DND-41 (cell line): ENCODE measurements around the gene RPL32.

Experiments
- ATAC-seq: fragments of 200-7000 bp; cut with Tn5 transposase; 3 replicates; pipeline ENCODE4 v1.9.1; 2021; ENCODE audit warnings: low read depth; ENCODE audit not compliant: insufficient read depth
- DNase-seq: peaks from one replicate; pipeline ENCODE4 v3.0.0-alpha.2; 2020
- H2AFZ ChIP-seq: 2 replicates; pipeline ENCODE4 v1.6.0; 2012; ENCODE audit warnings: low read depth, low read length
- H3K27ac ChIP-seq: 2 replicates; pipeline ENCODE4 v1.5.1; 2012; ENCODE audit warnings: low read length, inconsistent platforms
- H3K27me3 ChIP-seq: fragments of 200-600 bp; sonication (generic); 2 replicates; pipeline ENCODE4 v1.6.0; 2012; ENCODE audit warnings: low read length, mild to moderate bottlenecking, inconsistent platforms; ENCODE audit not compliant: insufficient read depth, poor library complexity
- H3K36me3 ChIP-seq: 2 replicates; pipeline ENCODE4 v1.5.1; 2012; ENCODE audit warnings: low read length, inconsistent platforms; ENCODE audit not compliant: insufficient read depth
- H3K4me1 ChIP-seq: 2 replicates; pipeline ENCODE4 v1.5.1; 2012; ENCODE audit warnings: mild to moderate bottlenecking, low read length; ENCODE audit not compliant: insufficient read depth
- H3K4me2 ChIP-seq: 2 replicates; pipeline ENCODE4 v1.6.0; 2012; ENCODE audit warnings: mild to moderate bottlenecking, moderate library complexity, low read length, inconsistent platforms; ENCODE audit not compliant: insufficient read depth
- H3K4me3 ChIP-seq, 2 experiments: fragments of 200-600 bp in 1 of 2; shearing (Covaris generic) in 1 of 2; 2 replicates each; pipeline ENCODE4 v1.5.1; 2012 to 2016; ENCODE audit warnings: inconsistent platforms in 2 of 2, low read length in 2 of 2, mild to moderate bottlenecking in 2 of 2, low read depth in 1 of 2, moderate library complexity in 1 of 2
- H3K79me2 ChIP-seq: 2 replicates; pipeline ENCODE4 v1.6.0; 2012; ENCODE audit warnings: low read length, inconsistent platforms; ENCODE audit not compliant: insufficient read depth
- H3K9ac ChIP-seq: 2 replicates; pipeline ENCODE4 v1.6.0; 2012; ENCODE audit warnings: low read depth, mild to moderate bottlenecking, inconsistent platforms, low read length, moderate library complexity
- H3K9me3 ChIP-seq: 2 replicates; pipeline ENCODE4 v1.5.1; 2012; ENCODE audit warnings: low read length, moderate library complexity, mild to moderate bottlenecking, inconsistent platforms; ENCODE audit not compliant: insufficient read depth, severe bottlenecking
- H4K20me1 ChIP-seq: 2 replicates; pipeline ENCODE4 v1.6.0; 2012; ENCODE audit warnings: low read length; ENCODE audit not compliant: insufficient read depth
- EZH2 ChIP-seq: IDR thresholded peaks from 3 replicates; pipeline ENCODE4 v1.6.1; 2012; ENCODE audit warnings: borderline replicate concordance, low read depth, mild to moderate bottlenecking, moderate library complexity, low read length, inconsistent platforms; ENCODE audit not compliant: severe bottlenecking
- TF ChIP-seq, protein P1 (sequence below): IDR thresholded peaks from 2 replicates; pipeline ENCODE4 v1.5.1; 2012; ENCODE audit warnings: borderline replicate concordance, low read length, moderate library complexity, mild to moderate bottlenecking; ENCODE audit not compliant: poor library complexity, severe bottlenecking; ENCODE audit errors: extremely low read depth

Gene RPL32

DNA sequence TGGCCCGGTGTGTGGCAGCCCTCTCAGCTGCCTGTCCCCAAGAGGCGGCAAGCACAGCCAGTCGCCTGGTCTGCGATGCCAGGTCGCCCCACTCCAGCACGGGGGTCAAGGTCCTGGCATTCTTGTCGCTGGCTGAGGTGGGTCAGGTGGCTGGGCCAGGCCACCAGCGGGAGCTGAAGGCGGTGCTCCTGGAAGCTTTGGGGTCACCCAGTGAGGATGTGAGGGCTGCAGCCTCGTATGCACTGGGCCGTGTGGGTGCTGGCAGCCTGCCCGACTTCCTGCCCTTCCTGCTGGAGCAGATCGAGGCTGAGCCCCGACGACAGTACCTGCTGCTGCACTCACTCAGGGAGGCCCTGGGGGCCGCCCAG lies 24.0 kb downstream of the RPL32 start:
- no peaks in the 10 kb centered on the region for H3K9me3 ChIP-seq
- no peak for TF ChIP-seq EZH2
- TF ChIP-seq, protein P1, sequence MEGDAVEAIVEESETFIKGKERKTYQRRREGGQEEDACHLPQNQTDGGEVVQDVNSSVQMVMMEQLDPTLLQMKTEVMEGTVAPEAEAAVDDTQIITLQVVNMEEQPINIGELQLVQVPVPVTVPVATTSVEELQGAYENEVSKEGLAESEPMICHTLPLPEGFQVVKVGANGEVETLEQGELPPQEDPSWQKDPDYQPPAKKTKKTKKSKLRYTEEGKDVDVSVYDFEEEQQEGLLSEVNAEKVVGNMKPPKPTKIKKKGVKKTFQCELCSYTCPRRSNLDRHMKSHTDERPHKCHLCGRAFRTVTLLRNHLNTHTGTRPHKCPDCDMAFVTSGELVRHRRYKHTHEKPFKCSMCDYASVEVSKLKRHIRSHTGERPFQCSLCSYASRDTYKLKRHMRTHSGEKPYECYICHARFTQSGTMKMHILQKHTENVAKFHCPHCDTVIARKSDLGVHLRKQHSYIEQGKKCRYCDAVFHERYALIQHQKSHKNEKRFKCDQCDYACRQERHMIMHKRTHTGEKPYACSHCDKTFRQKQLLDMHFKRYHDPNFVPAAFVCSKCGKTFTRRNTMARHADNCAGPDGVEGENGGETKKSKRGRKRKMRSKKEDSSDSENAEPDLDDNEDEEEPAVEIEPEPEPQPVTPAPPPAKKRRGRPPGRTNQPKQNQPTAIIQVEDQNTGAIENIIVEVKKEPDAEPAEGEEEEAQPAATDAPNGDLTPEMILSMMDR = no peak
- H3K4me3 ChIP-seq = no peak overlapping the region
- DNase-seq = no peak
- H4K20me1 ChIP-seq = no peaks in the 10 kb centered on the region
- peaks cover 69% of the 10 kb centered on the region for H3K36me3 ChIP-seq
- no peaks in the 10 kb centered on the region for H3K4me1 ChIP-seq
- no peak overlapping the region for H3K27ac ChIP-seq
- no peak overlapping the region for H2AFZ ChIP-seq
- no peak overlapping the region for H3K4me2 ChIP-seq
- ATAC-seq = no peak
- no peak overlapping the region for H3K9ac ChIP-seq
- H3K27me3 ChIP-seq = no peaks in the 10 kb centered on the region
- H3K79me2 ChIP-seq = no peaks in the 10 kb centered on the region

DNA sequence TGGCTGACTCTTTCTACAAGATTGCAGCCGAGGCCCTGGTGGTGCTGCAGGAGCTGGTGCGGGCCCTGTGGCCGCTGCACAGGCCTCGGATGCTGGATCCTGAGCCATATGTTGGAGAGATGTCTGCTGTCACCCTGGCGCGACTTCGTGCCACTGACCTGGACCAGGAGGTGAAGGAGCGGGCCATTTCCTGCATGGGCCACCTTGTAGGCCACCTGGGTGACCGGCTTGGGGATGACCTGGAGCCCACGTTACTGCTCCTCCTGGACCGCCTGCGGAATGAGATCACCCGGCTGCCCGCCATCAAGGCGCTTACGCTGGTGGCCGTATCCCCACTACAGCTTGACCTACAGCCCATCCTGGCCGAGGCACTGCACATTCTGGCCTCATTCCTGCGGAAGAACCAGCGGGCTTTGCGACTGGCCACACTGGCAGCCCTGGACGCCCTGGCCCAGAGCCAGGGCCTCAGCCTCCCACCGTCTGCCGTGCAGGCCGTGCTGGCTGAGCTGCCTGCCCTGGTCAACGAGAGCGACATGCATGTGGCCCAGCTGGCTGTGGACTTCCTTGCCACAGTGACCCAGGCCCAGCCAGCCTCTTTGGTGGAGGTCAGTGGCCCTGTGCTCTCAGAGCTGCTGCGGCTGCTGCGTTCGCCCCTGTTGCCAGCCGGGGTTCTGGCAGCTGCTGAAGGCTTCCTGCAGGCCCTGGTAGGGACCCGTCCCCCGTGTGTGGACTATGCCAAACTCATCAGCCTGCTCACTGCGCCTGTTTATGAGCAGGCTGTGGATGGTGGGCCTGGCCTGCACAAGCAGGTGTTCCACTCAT lies 24.6 kb downstream of the RPL32 start:
- no peaks in the 10 kb centered on the region for H3K79me2 ChIP-seq
- no peaks in the 10 kb centered on the region for H3K9me3 ChIP-seq
- TF ChIP-seq EZH2 = no peak
- TF ChIP-seq, protein P1 = no peak
- no peaks in the 10 kb centered on the region for H3K4me1 ChIP-seq
- H3K4me3 ChIP-seq = no peak overlapping the region
- no peaks in the 10 kb centered on the region for H3K27me3 ChIP-seq
- ATAC-seq = no peak
- no peak overlapping the region for H2AFZ ChIP-seq
- no peak overlapping the region for H3K27ac ChIP-seq
- no peak overlapping the region for H3K9ac ChIP-seq
- no peak overlapping the region for H3K4me2 ChIP-seq
- peaks cover 69% of the 10 kb centered on the region for H3K36me3 ChIP-seq
- DNase-seq = no peak
- no peaks in the 10 kb centered on the region for H4K20me1 ChIP-seq

DNA sequence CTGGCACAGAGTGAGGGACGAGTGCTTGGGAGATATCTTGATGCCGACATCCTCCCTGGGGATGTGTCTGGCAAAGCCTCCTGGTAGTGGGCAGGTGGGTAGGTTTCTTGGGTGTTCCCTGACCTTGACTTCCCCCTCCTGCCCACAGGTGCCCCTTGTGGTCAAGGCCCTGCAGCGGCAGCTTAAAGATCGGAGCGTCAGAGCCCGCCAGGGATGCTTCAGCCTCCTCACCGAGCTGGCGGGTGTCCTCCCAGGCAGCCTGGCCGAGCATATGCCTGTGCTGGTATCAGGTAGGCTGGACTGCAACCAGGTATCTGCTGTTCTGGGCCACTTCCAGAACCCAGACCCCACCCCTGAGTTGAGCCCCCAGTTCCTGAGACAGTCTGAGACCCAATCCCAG lies 25.6 kb downstream of the RPL32 start:
- no peak overlapping the region for H3K4me2 ChIP-seq
- no peak overlapping the region for H2AFZ ChIP-seq
- no peak for DNase-seq
- H3K27me3 ChIP-seq = no peaks in the 10 kb centered on the region
- H3K9me3 ChIP-seq = no peaks in the 10 kb centered on the region
- H3K36me3 ChIP-seq = peaks cover 67% of the 10 kb centered on the region
- no peak overlapping the region for H3K4me3 ChIP-seq
- H3K27ac ChIP-seq = no peak overlapping the region
- H4K20me1 ChIP-seq = no peaks in the 10 kb centered on the region
- no peaks in the 10 kb centered on the region for H3K79me2 ChIP-seq
- TF ChIP-seq, protein P1 = no peak
- TF ChIP-seq EZH2 = no peak
- no peak for ATAC-seq
- no peak overlapping the region for H3K9ac ChIP-seq
- H3K4me1 ChIP-seq = no peaks in the 10 kb centered on the region
